Breast epithelium (tissue), 3 donors: ENCODE data around the gene ATP7B.

Experiments
- POLR2A ChIP-seq: fragments of 450-650 bp; IDR thresholded peaks from one replicate; pipeline ENCODE4 v1.6.1; 2016; ENCODE audit warnings: antibody characterized with exemption, mild to moderate bottlenecking, moderate library complexity
- POLR2AphosphoS5 ChIP-seq, 3 donors: sonication (generic); formaldehyde crosslinking; IDR thresholded peaks; one replicate each; pipeline ENCODE4 v1.6.1; 2017; ENCODE audit warnings: antibody characterized with exemption in 3 of 3
- TF ChIP-seq, protein P1 (sequence below), 3 donors: fragments of 450-650 bp; IDR thresholded peaks; one replicate each; pipeline ENCODE4 v1.5.1; 2016 to 2017; ENCODE audit warnings: antibody characterized with exemption in 3 of 3, mild to moderate bottlenecking in 3 of 3, moderate library complexity in 3 of 3

DNA sequence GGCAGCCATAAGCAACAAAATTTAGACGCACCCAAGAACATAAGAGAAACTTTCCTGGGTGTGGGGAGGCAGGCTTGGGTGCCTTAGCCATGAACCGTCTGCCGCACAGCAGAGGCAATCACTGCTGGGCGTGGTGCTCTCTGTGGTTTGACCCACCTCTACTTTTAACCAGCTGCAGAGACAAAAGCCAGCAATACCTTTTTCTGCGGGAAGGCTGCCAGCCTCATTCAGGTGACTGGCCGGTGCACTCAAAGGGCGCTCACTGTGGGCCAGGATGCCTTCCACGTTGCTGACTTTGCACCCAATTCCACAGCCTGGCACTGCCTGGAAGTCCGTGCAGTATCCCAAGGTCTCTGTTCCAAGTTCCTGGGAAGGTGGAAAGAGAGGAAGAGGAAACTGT is 69.1 kb downstream of the ATP7B start:
- TF ChIP-seq POLR2A (no peak), POLR2AphosphoS5 (IDR thresholded peaks at IDR 0.05) (no peak)
- TF ChIP-seq, protein P1, sequence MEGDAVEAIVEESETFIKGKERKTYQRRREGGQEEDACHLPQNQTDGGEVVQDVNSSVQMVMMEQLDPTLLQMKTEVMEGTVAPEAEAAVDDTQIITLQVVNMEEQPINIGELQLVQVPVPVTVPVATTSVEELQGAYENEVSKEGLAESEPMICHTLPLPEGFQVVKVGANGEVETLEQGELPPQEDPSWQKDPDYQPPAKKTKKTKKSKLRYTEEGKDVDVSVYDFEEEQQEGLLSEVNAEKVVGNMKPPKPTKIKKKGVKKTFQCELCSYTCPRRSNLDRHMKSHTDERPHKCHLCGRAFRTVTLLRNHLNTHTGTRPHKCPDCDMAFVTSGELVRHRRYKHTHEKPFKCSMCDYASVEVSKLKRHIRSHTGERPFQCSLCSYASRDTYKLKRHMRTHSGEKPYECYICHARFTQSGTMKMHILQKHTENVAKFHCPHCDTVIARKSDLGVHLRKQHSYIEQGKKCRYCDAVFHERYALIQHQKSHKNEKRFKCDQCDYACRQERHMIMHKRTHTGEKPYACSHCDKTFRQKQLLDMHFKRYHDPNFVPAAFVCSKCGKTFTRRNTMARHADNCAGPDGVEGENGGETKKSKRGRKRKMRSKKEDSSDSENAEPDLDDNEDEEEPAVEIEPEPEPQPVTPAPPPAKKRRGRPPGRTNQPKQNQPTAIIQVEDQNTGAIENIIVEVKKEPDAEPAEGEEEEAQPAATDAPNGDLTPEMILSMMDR (IDR thresholded peaks at IDR 0.05) = no peak
